ENCODE data around the gene SIGLEC10.

The SIGLEC10 gene

GRCh38 chr19:51394050-51394836 lies 23.2 kb downstream of the SIGLEC10 start:
- peak; percentile 89 for DNase-seq

GRCh38 chr19:51392701-51393100 lies 24.7 kb downstream of the SIGLEC10 start:
- no peak for DNase-seq

- no peak for DNase-seq
Measured at GRCh38 chr19:51391073-51391611, 26.3 kb downstream of the SIGLEC10 start.

- DNase-seq = no peak
Measured at GRCh38 chr19:51389143-51389542, 28.3 kb downstream of the SIGLEC10 start.

GRCh38 chr19:51387924-51388389 lies 29.5 kb downstream of the SIGLEC10 start, which contains the start of gene LIM2:
LIM2 (minus strand) TSS chr19:51387974; CDS start chr19:51387443, 531 bp downstream.
- no peak for DNase-seq

GRCh38 chr19:51386882-51387520 lies 30.4 kb downstream of the SIGLEC10 start:
- DNase-seq = no peak

GRCh38 chr19:51382004-51382403 lies 35.4 kb downstream of the SIGLEC10 start:
- no peak for DNase-seq

GRCh38 chr19:51380379-51380778 lies 37.1 kb downstream of the SIGLEC10 start:
- no peak for DNase-seq

GRCh38 chr19:51377422-51377821 lies 40.0 kb downstream of the SIGLEC10 start:
- DNase-seq = no peak

GRCh38 chr19:51375504-51376221 lies 41.8 kb downstream of the SIGLEC10 start:
- no peak for DNase-seq

- no peak for DNase-seq
Measured at GRCh38 chr19:51372649-51373504, 44.6 kb downstream of the SIGLEC10 start, which contains the start of gene NKG7. NKG7 (minus strand) TSS chr19:51372654; CDS start chr19:51372535, 119 bp downstream.

GRCh38 chr19:51372021-51372648 lies 45.3 kb downstream of the SIGLEC10 start:
- DNase-seq = no peak

GRCh38 chr19:51371186-51371690 lies 46.2 kb downstream of the SIGLEC10 start:
- no peak for DNase-seq

- DNase-seq = no peak
Measured at GRCh38 chr19:51370230-51370629, 47.2 kb downstream of the SIGLEC10 start.

- no peak for DNase-seq
Measured at GRCh38 chr19:51368366-51369282, 48.8 kb downstream of the SIGLEC10 start, which contains the start of gene CLDND2. CLDND2 (minus strand) TSS chr19:51369003; CDS start chr19:51368577, 426 bp downstream.

GRCh38 chr19:51367565-51368365 lies 49.7 kb downstream of the SIGLEC10 start:
- peak; percentile 92 for DNase-seq

GRCh38 chr19:51367255-51367564 lies 50.2 kb downstream of the SIGLEC10 start:
- DNase-seq = no peak

GRCh38 chr19:51366389-51367254 lies 50.8 kb downstream of the SIGLEC10 start:
- DNase-seq = peak; percentile 88
